ENCODE measurements around the gene LSM14A.

GRCh38 chr19:34142440-34142839, 29.9 kb upstream of the LSM14A start:
- TF ChIP-seq PREB (CRISPR knock-in tag; IDR thresholded peaks at IDR 0.05; ENCODE audit: borderline replicate concordance) (no peak), JUN (CRISPR knock-in tag; IDR thresholded peaks at IDR 0.05) (no peak), EMX1 (CRISPR knock-in tag; IDR thresholded peaks at IDR 0.05) (no peak), NR2C2 (CRISPR knock-in tag; IDR thresholded peaks at IDR 0.05) (no peak), SP1 (CRISPR knock-in tag; conservative IDR thresholded peaks at IDR 0.05) (no peak), ZNF138 (CRISPR knock-in tag; conservative IDR thresholded peaks at IDR 0.05) (no peak), CTCF (IDR thresholded peaks at IDR 0.05) (no peak), USF2 (CRISPR knock-in tag; IDR thresholded peaks at IDR 0.05) (no peak), FOXJ3 (CRISPR knock-in tag; IDR thresholded peaks at IDR 0.05; ENCODE audit: borderline replicate concordance) (no peak), CREB1 (CRISPR knock-in tag; IDR thresholded peaks at IDR 0.05) (no peak), AFF4 (CRISPR knock-in tag; IDR thresholded peaks at IDR 0.05; ENCODE audit: borderline replicate concordance) (no peak), ESRRA (CRISPR knock-in tag; IDR thresholded peaks at IDR 0.05; ENCODE audit: borderline replicate concordance) (no peak)
